ENCODE data around the gene PHACTR1. TPM values are rescaled to one million over a fixed set of nuclear protein-coding genes. Genes with fewer than 3 reads are reported as not detected.
"Not testable (repeated sequence)": the region's sequence is repeated elsewhere in the genome, so short reads cannot be mapped to it uniquely, and the experiment has no call there.

The PHACTR1 gene
- total RNA-seq, 1 donor from 2014 or later: 0.26 TPM

DNA sequence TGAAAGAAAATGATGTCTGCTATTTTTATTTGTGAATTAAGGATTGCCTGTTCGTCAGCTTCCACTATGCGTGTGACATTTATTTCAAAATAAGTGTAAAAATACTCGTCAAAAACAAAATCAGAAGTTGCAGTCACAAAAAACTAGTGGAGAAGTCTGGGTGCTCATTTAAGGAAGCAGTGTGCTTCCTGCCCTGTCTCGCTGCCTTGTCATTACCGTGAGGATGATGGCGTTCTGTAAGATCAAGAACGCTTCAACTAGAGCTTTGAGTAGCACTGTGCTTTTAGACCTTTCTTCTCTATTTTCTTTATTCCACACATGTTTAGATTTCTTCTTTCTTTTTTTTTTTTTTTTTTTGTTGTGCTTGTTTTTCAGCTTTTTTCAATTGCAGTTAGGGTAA is 424.8 kb downstream of the PHACTR1 start:
- H3K4me3 Mint-ChIP-seq: no peak overlapping the region
- no peak for DNase-seq
- H3K9me3 Mint-ChIP-seq: peaks cover 3% of the 10 kb centered on the region
- H3K27me3 Mint-ChIP-seq: peaks cover 15% of the 10 kb centered on the region
- intact Hi-C loops (cut with micrococcal nuclease): no loop called here
- H3K4me1 Mint-ChIP-seq: no peaks in the 10 kb centered on the region
- no peaks in the 10 kb centered on the region for H3K36me3 Mint-ChIP-seq (ENCODE audit: low read depth)
- no peak overlapping the region for H3K27ac Mint-ChIP-seq

DNA sequence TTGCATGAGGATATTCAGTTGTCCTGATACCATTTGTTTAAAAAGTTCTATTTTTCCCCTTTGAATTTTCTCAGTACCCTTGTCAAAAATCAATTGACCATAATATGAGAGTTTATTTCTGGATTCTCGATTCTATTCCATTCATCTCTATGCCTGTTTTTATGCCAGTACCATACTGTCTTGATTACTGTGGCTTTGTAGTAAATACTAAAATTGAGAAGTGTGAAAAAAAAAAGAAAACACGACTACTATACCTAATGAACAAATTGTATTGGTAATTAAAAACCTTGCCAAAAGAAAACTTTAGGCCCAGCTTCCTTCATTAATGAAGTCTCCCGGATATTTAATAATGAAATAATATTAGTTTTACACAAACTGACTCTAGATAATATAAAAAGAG is 426.0 kb downstream of the PHACTR1 start:
- H3K9me3 Mint-ChIP-seq: peaks cover 3% of the 10 kb centered on the region
- DNase-seq: no peak
- no peak overlapping the region for H3K27ac Mint-ChIP-seq
- H3K4me3 Mint-ChIP-seq: no peak overlapping the region
- peaks cover 13% of the 10 kb centered on the region for H3K27me3 Mint-ChIP-seq
- no peaks in the 10 kb centered on the region for H3K36me3 Mint-ChIP-seq (ENCODE audit: low read depth)
- no peaks in the 10 kb centered on the region for H3K4me1 Mint-ChIP-seq
- intact Hi-C loops (cut with micrococcal nuclease): no loop called here

DNA sequence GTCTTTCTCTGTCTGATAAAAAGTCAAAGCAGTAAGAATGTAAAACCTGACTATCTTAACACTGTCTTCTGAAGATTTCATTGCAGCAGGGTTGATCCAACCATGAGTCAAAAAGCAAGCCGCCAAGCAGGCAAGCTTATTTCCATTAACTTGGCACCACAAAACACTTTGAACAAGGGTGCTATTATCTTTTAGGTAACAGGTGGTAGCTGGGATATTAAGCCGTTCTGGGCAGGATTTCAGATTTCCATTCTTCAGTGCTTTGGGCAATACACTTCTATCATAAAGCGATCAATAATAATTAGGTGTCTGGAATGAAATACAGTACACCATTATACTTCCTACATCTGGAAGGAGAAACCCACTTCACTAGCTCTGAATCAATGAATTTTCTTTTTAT is 429.9 kb downstream of the PHACTR1 start:
- Mint-ChIP-seq H3K9me3 (no peaks in the 10 kb centered on the region), H3K4me3 (no peak overlapping the region), H3K36me3 (ENCODE audit: low read depth) (no peaks in the 10 kb centered on the region), H3K27me3 (peaks cover 9% of the 10 kb centered on the region), H3K4me1 (no peaks in the 10 kb centered on the region), H3K27ac (no peak overlapping the region)
- intact Hi-C loops (cut with micrococcal nuclease): no loop called here
- DNase-seq: no peak

DNA sequence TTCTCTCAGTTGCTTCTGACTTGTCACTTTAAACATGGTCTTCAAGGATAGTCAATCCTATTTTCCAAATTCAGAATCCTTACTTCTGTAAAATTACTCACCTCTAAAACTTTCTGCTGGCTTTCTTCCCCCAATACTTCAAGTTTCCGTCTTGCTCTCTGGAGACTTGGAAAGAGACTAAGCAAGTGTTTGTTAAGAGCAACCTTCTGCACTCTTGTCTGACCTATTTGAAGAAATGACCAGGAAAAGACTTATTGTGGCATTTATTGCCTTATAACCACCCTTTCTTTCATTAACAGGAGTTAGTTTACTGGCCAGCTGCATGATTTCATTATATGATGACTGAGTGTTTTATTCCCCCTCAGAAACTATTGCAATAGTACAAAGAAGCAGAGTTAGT is 430.8 kb downstream of the PHACTR1 start:
- Mint-ChIP-seq H3K4me1 (no peaks in the 10 kb centered on the region), H3K36me3 (ENCODE audit: low read depth) (no peaks in the 10 kb centered on the region), H3K4me3 (no peak overlapping the region), H3K27ac (no peak overlapping the region), H3K27me3 (peaks cover 11% of the 10 kb centered on the region), H3K9me3 (no peaks in the 10 kb centered on the region)
- no peak for DNase-seq
- intact Hi-C loops (cut with micrococcal nuclease): no loop called here

DNA sequence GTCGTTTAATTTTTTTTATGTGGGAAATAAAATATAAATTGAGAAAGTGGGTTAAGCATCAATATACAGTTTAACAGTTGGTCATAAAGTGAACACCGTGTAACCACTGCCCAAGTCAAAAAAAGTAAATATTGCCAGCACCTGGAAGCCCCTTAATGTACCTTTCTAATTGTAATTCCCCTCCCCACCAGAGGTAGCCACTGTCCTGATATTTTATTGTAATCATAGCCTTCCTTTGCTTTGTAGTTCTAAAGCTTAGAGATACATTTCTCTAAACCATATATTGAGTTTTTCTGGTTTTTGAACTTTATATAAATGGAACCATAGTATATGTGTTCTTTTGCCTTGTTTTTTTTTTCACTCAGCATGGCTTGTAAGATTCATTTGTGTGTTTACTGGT is 431.2 kb downstream of the PHACTR1 start:
- DNase-seq: no peak
- no peak overlapping the region for H3K27ac Mint-ChIP-seq
- intact Hi-C loops (cut with micrococcal nuclease): no loop called here
- no peaks in the 10 kb centered on the region for H3K36me3 Mint-ChIP-seq (ENCODE audit: low read depth)
- H3K4me3 Mint-ChIP-seq: no peak overlapping the region
- no peaks in the 10 kb centered on the region for H3K9me3 Mint-ChIP-seq
- H3K27me3 Mint-ChIP-seq: peaks cover 14% of the 10 kb centered on the region
- no peaks in the 10 kb centered on the region for H3K4me1 Mint-ChIP-seq

DNA sequence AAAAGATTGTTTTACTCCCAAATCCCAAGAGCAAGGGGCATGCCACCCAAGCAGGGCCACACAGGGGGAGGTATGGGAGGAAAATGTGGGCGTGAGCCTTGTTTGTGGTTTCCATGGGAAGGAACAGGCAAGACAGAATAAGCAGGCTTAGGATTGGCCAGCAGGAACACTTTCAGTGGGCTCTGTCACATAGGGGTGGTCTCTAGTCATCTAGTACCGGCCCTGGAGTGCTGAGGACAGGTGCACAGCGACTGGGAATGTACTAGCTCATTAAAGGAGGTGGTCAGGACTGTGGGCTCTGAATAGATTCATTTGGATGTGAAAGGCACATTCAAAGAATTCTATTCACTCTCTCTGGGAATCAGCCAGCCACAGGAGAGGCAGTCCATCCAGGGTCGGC is 436.2 kb downstream of the PHACTR1 start:
- no peak for DNase-seq
- intact Hi-C loops (cut with micrococcal nuclease): no loop called here
- no peaks in the 10 kb centered on the region for H3K9me3 Mint-ChIP-seq
- H3K4me3 Mint-ChIP-seq: no peak overlapping the region
- peaks cover 10% of the 10 kb centered on the region for H3K27me3 Mint-ChIP-seq
- H3K4me1 Mint-ChIP-seq: no peaks in the 10 kb centered on the region
- no peak overlapping the region for H3K27ac Mint-ChIP-seq
- no peaks in the 10 kb centered on the region for H3K36me3 Mint-ChIP-seq (ENCODE audit: low read depth)

DNA sequence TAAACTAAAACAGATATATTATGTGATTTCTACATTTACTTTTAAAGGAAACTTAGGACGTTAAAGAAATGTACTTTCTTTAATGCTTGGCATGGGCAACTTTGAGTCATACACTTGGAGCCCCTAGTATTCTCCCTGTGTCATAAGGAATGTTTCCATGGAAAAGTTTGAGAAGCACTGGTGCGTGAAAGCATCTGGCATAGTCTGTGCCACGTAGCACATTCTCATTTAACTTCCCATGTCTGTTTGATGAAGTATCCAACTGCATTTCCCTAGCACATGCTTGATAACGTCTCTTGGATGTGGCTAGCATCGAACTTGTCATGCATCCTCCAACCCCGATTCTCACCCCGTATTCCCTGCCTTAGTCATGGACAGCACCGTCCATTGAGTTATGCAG is 439.8 kb downstream of the PHACTR1 start:
- no peaks in the 10 kb centered on the region for H3K4me1 Mint-ChIP-seq
- H3K27me3 Mint-ChIP-seq: peaks cover 13% of the 10 kb centered on the region
- H3K4me3 Mint-ChIP-seq: no peak overlapping the region
- no peaks in the 10 kb centered on the region for H3K36me3 Mint-ChIP-seq (ENCODE audit: low read depth)
- no peak overlapping the region for H3K27ac Mint-ChIP-seq
- DNase-seq: no peak
- intact Hi-C loops (cut with micrococcal nuclease): no loop called here
- no peaks in the 10 kb centered on the region for H3K9me3 Mint-ChIP-seq

DNA sequence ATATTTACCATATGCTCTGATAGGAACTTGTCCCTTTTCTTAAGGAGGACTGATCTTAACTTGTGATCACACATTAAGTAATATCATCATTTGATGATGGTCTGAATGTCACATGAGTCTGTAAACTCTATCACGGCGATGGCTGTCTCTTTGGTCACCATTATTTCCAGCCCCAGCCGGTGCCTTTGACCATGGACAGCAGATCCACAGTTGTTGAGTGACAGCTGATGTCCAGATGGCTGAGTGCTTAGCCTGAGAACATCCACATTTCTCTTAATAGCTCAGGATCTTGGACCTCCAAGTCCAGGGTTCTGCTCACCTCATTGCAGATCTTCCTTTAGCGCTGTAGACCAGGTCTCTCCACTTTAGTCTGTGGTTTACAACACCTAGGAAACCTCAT is 440.7 kb downstream of the PHACTR1 start:
- Mint-ChIP-seq H3K9me3 (no peaks in the 10 kb centered on the region), H3K4me1 (no peaks in the 10 kb centered on the region), H3K36me3 (ENCODE audit: low read depth) (no peaks in the 10 kb centered on the region), H3K27ac (no peak overlapping the region), H3K27me3 (peaks cover 12% of the 10 kb centered on the region), H3K4me3 (no peak overlapping the region)
- intact Hi-C loops (cut with micrococcal nuclease): no loop called here
- DNase-seq: no peak

DNA sequence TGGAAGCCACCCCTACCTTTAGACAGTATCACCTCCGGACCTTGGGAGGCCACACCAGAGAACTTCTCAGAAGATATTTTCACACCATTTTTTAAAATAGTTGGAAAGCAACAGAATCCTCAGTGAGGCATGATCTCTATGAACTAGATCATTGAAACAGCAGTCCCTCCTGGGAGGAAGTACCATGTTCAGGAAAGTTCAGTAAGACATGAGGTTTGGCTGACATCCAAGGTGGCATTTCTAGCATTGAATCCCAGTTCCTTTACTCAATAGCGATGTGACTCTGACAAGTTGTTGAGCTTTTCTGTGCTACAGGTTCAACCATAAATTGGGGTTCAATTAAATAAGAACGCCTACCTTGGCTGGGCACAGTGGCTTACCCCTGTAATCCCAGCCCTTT is 442.7 kb downstream of the PHACTR1 start:
- H3K4me3 Mint-ChIP-seq: no peak overlapping the region
- no peaks in the 10 kb centered on the region for H3K9me3 Mint-ChIP-seq
- DNase-seq: no peak
- H3K27me3 Mint-ChIP-seq: peaks cover 4% of the 10 kb centered on the region
- peaks cover 2% of the 10 kb centered on the region for H3K4me1 Mint-ChIP-seq
- no peak overlapping the region for H3K27ac Mint-ChIP-seq
- no peaks in the 10 kb centered on the region for H3K36me3 Mint-ChIP-seq (ENCODE audit: low read depth)
- intact Hi-C loops (cut with micrococcal nuclease): no loop called here

DNA sequence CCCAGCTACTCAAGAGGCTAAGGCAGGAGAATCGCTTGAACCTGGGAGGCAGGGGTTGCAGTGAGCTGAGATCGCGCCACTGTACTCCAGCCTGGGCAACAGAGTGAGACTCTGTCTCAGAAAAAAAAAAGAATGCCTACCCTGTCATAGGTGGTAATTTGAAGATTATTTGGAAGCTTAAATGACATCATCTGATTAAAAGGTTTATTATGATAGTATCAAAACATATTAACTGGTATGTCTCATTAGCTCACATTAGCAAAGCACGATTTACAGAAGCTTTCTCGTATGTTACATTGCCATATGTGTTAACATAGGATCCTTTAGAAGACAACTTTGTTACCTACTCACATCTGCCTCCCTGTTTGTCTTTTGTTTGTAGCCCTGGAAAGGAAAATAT is 443.3 kb downstream of the PHACTR1 start:
- H3K9me3 Mint-ChIP-seq; H3K27me3 Mint-ChIP-seq; H3K36me3 Mint-ChIP-seq (ENCODE audit: low read depth); intact Hi-C loops (cut with micrococcal nuclease); DNase-seq; H3K4me3 Mint-ChIP-seq; H3K27ac Mint-ChIP-seq; H3K4me1 Mint-ChIP-seq: not testable (repeated sequence)

DNA sequence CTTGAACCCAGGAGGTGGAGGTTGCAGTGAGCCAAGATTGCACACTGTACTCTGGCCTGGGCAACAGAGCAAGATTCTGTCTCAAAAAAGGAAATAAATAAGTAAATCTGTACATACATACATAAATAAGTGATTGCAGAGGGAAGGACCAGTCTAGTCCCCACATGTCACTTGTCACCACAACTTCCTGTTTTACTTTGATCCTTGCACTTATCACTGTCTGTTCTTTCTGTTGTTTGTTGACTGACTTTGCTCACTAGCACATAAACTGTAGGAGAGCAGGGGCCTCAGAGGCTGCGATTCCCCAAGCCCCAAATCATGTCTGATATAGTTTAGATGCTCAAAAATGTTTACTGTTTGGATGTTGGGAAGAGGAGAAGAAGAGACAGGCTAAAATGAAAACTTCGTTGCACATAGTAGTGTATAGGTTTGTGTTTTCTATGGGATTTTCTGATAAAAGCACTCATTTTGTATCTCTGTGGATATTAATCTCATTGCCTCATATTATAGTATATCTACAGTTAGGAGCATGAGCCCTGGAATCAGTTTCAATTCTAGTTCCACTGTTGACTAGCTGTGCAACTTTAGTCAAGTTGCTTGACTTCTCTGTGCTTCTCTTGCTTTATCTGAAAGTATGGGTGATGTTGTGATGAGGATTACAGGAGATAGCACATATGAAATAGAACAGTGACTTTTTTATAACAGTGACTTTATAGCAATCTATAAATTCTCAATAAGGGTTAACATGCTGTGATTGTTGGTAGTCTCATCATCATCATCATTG is 446.8 kb downstream of the PHACTR1 start:
- no peak for DNase-seq
- no peaks in the 10 kb centered on the region for H3K36me3 Mint-ChIP-seq (ENCODE audit: low read depth)
- no peak overlapping the region for H3K27ac Mint-ChIP-seq
- peaks cover 7% of the 10 kb centered on the region for H3K27me3 Mint-ChIP-seq
- no peaks in the 10 kb centered on the region for H3K9me3 Mint-ChIP-seq
- H3K4me1 Mint-ChIP-seq: peaks cover 2% of the 10 kb centered on the region
- intact Hi-C loops (cut with micrococcal nuclease): no loop called here
- H3K4me3 Mint-ChIP-seq: no peak overlapping the region

DNA sequence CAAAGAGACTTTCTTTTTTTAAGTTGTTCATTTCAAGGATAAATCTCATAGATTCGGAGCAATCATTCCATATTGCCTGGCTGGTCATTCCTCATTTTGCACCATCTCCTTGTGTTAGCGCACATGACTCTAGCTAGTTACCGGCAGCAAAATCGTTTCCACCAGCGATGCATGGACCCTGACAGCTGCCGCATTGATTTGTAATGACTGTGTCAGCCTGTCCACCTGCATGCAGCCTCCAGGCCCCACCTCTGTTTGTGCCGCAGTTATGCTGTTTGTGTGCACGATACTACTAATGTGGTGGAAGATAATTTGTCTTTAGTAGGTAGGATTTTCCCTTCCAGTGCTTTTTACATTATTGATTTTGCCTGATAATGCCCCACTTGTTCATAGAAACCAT is 447.7 kb downstream of the PHACTR1 start:
- intact Hi-C loops (cut with micrococcal nuclease): no loop called here
- no peak overlapping the region for H3K4me3 Mint-ChIP-seq
- DNase-seq: no peak
- no peaks in the 10 kb centered on the region for H3K36me3 Mint-ChIP-seq (ENCODE audit: low read depth)
- H3K4me1 Mint-ChIP-seq: peaks cover 2% of the 10 kb centered on the region
- H3K27ac Mint-ChIP-seq: no peak overlapping the region
- H3K27me3 Mint-ChIP-seq: peaks cover 7% of the 10 kb centered on the region
- H3K9me3 Mint-ChIP-seq: no peaks in the 10 kb centered on the region

DNA sequence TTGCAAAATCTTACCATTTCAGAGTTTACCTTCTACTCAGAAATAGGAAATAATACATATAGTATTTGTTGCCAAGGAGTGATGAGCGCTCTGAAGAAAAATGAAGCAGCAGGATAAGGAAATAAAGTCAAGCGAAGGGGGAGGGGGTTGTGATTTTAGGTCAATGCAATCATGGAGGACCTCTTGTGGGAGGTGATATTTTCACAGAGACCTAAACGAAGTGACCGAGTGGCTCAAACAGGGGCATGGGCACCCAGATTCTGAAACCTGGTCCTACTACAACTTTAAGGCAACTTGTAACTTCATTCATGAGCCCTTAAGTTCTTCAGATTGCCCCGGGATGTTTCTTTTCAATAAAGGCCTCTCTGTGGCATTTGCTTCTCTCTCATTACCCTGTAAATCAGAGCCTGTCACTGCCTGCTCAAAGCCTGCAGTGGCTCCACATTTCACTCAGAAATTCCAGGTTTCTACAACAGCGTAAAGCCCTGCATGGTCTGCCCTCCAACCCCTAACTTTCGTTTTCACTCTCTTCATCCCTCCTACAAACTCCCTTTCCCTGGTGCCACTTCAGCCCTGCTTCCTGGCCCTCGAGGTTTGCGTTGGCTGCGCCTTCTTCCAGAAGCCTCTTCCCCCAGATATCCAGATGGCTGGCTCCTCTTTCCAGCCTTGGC is 449.1 kb downstream of the PHACTR1 start:
- Mint-ChIP-seq H3K4me1 (peaks cover 2% of the 10 kb centered on the region), H3K4me3 (no peak overlapping the region), H3K27ac (no peak overlapping the region), H3K27me3 (peaks cover 7% of the 10 kb centered on the region), H3K9me3 (no peaks in the 10 kb centered on the region), H3K36me3 (ENCODE audit: low read depth) (no peaks in the 10 kb centered on the region)
- intact Hi-C loops (cut with micrococcal nuclease): no loop called here
- DNase-seq: no peak

DNA sequence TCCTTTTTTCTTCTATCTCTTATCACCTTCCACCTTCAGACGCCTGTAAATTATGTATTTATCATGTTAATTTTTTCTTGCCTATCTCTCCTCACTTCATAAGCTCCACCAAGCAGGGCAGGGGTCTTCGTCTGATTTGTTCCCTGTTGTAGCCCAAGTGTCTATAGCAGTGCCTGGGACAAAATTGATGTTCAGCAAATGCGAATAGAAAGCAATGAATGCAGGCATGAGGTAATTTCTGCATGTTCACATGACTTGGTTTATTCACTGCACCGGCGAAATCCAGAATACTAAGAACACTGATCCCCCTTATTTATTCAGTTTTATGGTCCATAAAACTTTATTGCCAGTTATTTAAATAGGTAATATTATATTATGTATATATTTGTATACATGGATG is 449.7 kb downstream of the PHACTR1 start:
- Mint-ChIP-seq H3K27me3 (peaks cover 7% of the 10 kb centered on the region), H3K9me3 (no peaks in the 10 kb centered on the region), H3K36me3 (ENCODE audit: low read depth) (no peaks in the 10 kb centered on the region), H3K4me1 (peaks cover 2% of the 10 kb centered on the region), H3K27ac (no peak overlapping the region), H3K4me3 (no peak overlapping the region)
- intact Hi-C loops (cut with micrococcal nuclease): no loop called here
- no peak for DNase-seq

DNA sequence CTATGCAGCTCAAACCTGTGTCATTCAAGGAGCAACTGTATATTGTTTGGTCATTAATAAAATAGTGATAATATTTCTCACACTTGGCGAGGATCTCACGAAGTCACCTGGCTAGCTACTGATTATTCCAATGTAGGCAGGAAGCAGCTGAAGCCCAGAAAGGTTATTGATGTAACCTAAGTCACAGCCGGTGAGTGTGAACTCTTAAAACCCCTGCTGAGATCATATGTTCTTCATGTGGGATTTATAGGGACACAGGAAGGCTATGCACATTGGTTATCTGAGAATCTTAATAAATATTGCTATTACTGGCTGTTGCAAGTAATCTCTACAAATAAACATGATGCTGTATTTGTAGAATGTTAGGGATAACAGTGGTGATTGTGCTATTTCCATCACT is 450.3 kb downstream of the PHACTR1 start:
- DNase-seq: no peak
- Mint-ChIP-seq H3K9me3 (no peaks in the 10 kb centered on the region), H3K36me3 (ENCODE audit: low read depth) (no peaks in the 10 kb centered on the region), H3K4me3 (no peak overlapping the region), H3K27me3 (peaks cover 7% of the 10 kb centered on the region), H3K27ac (no peak overlapping the region), H3K4me1 (peaks cover 2% of the 10 kb centered on the region)
- intact Hi-C loops (cut with micrococcal nuclease): no loop called here
